ENCODE data around the gene VMA21.

GRCh38 chrX:151393514-151393913, 3.5 kb upstream of the VMA21 start:
- TF ChIP-seq, protein P1, sequence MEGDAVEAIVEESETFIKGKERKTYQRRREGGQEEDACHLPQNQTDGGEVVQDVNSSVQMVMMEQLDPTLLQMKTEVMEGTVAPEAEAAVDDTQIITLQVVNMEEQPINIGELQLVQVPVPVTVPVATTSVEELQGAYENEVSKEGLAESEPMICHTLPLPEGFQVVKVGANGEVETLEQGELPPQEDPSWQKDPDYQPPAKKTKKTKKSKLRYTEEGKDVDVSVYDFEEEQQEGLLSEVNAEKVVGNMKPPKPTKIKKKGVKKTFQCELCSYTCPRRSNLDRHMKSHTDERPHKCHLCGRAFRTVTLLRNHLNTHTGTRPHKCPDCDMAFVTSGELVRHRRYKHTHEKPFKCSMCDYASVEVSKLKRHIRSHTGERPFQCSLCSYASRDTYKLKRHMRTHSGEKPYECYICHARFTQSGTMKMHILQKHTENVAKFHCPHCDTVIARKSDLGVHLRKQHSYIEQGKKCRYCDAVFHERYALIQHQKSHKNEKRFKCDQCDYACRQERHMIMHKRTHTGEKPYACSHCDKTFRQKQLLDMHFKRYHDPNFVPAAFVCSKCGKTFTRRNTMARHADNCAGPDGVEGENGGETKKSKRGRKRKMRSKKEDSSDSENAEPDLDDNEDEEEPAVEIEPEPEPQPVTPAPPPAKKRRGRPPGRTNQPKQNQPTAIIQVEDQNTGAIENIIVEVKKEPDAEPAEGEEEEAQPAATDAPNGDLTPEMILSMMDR (IDR thresholded peaks at IDR 0.05; ENCODE audit: low read depth, low read length): no peak
- TF ChIP-seq POLR2A (IDR thresholded peaks at IDR 0.05; ENCODE audit: extremely low read depth, insufficient read length) (no peak), MAX (IDR thresholded peaks at IDR 0.05; ENCODE audit: low read depth, low read length) (no peak)

All from NB4 (cell line).